ENCODE measurements around the gene G6PC3. TPM values are rescaled to one million over a fixed set of nuclear protein-coding genes. Genes with fewer than 3 reads are reported as not detected.
"Not testable (repeated sequence)": the region's sequence is repeated elsewhere in the genome, so short reads cannot be mapped to it uniquely, and the experiment has no call there.

G6PC3 gene
- total RNA-seq, 1 donor from 2014 or later = 51.2 TPM

DNA sequence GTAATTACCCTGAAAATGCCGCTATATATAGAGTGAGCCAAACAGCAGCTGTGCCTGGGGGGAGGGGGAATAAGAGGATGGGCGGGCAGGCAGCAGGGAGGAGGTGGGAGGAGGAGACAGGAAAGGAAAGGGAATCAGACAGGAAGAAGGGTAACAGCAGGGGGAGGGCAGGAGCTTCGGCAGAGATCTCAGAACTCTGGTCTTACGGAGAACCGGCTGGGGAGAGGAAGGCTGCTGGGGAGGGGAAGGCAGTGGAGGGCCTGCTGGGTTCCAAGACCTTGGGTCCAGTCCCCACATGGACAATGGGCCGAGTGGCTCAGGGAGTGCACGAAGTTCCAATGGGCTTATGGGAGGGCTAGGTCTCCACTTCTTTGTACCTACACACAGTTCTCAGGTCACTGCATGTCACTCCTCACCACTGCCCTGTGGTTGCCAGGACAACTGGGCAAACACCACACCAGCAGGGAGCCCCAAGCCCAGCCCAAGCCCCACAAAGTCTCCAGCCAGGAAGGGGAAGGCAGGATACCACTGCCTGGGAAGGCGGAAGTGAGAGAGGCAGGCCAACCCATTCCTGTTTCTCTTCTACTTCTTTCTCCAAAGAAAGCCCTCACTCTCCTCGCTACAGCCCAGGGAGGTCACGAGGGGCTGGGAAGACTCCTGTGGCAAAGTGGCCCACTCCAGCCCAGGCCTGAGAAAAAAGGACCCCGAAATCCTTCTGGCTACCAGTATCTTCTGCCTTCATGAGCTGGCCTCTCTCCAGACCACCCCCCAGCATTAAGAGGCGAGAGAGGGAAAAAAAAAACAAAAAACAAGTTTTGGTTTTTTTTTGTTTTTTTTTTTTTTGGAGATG lies 25.3 kb downstream of the G6PC3 start:
- TF ChIP-seq, protein P1, sequence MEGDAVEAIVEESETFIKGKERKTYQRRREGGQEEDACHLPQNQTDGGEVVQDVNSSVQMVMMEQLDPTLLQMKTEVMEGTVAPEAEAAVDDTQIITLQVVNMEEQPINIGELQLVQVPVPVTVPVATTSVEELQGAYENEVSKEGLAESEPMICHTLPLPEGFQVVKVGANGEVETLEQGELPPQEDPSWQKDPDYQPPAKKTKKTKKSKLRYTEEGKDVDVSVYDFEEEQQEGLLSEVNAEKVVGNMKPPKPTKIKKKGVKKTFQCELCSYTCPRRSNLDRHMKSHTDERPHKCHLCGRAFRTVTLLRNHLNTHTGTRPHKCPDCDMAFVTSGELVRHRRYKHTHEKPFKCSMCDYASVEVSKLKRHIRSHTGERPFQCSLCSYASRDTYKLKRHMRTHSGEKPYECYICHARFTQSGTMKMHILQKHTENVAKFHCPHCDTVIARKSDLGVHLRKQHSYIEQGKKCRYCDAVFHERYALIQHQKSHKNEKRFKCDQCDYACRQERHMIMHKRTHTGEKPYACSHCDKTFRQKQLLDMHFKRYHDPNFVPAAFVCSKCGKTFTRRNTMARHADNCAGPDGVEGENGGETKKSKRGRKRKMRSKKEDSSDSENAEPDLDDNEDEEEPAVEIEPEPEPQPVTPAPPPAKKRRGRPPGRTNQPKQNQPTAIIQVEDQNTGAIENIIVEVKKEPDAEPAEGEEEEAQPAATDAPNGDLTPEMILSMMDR (IDR thresholded peaks at IDR 0.05; ENCODE audit: partially characterized antibody, unreplicated experiment) = no peak
- Mint-ChIP-seq H3K36me3 (ENCODE audit: unreplicated experiment) (no peaks in the 10 kb centered on the region), H3K27ac (ENCODE audit: unreplicated experiment) (peak overlapping the region; percentile 91), H3K4me3 (ENCODE audit: unreplicated experiment) (peak overlapping the region; percentile 81), H3K9me3 (ENCODE audit: unreplicated experiment) (peaks cover 1% of the 10 kb centered on the region), H3K27me3 (ENCODE audit: unreplicated experiment) (peaks cover 13% of the 10 kb centered on the region), H3K4me1 (ENCODE audit: low read depth, unreplicated experiment) (peaks cover 12% of the 10 kb centered on the region)
- DNase-seq = peak; percentile 65

DNA sequence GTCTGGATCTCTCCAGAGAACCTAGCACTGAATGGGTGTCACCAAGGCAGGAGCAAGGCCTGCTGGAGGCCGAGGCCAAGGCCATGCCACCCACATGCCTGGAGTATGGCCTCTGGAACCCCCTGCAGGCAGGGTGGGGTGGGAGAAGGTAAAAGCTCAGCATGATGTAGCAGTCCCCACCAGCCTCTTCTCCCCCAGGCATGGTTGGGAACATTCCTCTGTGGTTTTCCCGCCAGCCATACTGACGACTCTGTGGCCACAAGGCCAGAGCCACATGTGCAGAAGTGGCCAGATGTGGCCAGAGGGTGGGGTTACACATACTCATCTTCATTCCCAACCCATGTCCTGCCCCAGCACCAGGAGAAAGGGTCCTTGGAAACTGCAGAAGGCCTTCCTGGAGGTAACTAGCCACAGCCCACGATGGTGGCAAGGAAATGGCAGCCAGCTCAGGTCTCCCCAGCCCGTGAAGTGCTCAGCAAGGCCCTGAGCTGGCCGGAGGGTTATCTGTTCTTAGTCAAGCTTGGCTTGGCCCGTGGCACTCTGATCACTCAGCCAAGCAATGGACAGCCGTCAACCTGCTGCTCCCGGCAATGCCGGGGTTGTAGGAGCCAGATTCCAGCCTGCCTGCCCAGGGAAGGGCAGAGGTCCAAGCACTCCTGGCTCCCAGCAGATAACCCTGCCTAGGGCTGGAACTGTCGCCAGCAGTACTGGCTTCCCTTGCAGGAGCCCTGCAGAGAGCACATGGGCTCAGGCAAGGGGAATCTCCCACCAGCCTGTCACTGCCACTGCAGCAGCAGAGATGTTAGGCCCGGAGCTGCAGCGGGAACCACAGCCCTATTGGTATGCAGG lies 26.8 kb downstream of the G6PC3 start:
- H3K9me3 Mint-ChIP-seq (ENCODE audit: unreplicated experiment) = peaks cover 1% of the 10 kb centered on the region
- H3K4me1 Mint-ChIP-seq (ENCODE audit: low read depth, unreplicated experiment) = peaks cover 12% of the 10 kb centered on the region
- peaks cover 9% of the 10 kb centered on the region for H3K27me3 Mint-ChIP-seq (ENCODE audit: unreplicated experiment)
- H3K4me3 Mint-ChIP-seq (ENCODE audit: unreplicated experiment) = no peak overlapping the region
- H3K27ac Mint-ChIP-seq (ENCODE audit: unreplicated experiment) = no peak overlapping the region
- no peaks in the 10 kb centered on the region for H3K36me3 Mint-ChIP-seq (ENCODE audit: unreplicated experiment)
- TF ChIP-seq, protein P1 (IDR thresholded peaks at IDR 0.05; ENCODE audit: partially characterized antibody, unreplicated experiment) = no peak
- DNase-seq = no peak

DNA sequence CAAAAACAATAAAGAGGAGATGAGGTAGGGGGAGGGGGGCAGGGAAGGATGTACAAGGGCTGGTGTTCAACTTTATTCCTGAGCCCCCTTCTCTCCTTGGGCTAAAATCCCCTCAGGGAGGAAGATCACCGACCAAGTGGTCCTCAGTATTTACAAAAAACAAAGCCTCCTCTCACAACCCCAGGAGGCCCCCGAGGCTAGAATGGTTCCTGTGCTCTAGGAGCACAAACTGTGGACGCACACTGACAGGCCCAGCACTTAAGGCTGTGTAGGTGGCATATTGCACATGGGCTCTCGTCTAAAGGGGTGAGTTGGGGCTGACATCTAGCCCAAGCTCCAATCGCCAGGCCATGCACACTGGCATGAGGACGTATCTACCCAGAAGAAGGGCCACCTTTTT lies 31.3 kb downstream of the G6PC3 start:
- not testable (repeated sequence) for H3K27ac Mint-ChIP-seq (ENCODE audit: unreplicated experiment); H3K4me3 Mint-ChIP-seq (ENCODE audit: unreplicated experiment)

DNA sequence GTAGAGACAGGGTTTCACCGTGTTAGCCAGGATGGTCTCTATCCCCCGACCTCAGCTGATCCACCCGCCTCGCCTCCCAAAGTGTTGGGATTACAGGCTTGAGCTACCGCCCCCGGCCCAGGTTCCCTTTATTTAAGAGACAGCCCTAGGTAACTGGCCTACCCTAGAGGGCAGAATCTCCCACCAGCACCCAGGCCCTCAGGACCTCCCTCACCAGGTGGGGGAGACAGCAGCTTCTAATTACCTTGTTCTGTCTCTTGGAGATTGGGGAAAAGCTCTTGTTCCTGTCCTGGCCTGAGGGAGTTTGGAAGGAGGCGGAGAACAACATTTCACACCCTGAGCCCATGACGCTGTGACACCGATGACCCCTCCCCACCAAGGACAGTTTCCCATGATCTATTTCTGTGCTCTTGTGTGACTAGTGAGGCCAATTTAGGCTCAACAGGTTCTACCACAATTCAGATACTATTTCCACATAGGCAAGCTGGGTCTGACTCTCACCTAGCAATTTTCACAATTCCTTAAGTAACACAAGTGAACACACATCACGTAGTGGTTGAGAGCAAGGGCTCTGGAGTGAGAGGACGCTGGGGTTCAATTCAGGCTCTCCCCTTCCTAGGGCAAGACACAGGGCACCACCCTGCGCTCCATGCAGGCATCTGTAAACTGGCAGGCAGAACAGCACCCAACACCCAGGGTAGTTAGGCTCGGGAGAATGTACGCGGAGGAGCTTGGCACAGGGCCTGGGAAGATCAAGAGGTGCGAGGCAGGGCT lies 32.5 kb downstream of the G6PC3 start:
- H3K4me1 Mint-ChIP-seq (ENCODE audit: low read depth, unreplicated experiment) = peaks cover 25% of the 10 kb centered on the region
- H3K9me3 Mint-ChIP-seq (ENCODE audit: unreplicated experiment) = peaks cover 9% of the 10 kb centered on the region
- peaks cover 11% of the 10 kb centered on the region for H3K27me3 Mint-ChIP-seq (ENCODE audit: unreplicated experiment)
- H3K4me3 Mint-ChIP-seq (ENCODE audit: unreplicated experiment) = peak overlapping the region; percentile 32
- DNase-seq = no peak
- H3K27ac Mint-ChIP-seq (ENCODE audit: unreplicated experiment) = peak overlapping the region; percentile 59
- TF ChIP-seq, protein P1 (IDR thresholded peaks at IDR 0.05; ENCODE audit: partially characterized antibody, unreplicated experiment) = no peak
- peaks cover 5% of the 10 kb centered on the region for H3K36me3 Mint-ChIP-seq (ENCODE audit: unreplicated experiment)

More for the DNA sequence above, 31.3 kb downstream of the G6PC3 start:
- H3K9me3 Mint-ChIP-seq (ENCODE audit: unreplicated experiment); H3K36me3 Mint-ChIP-seq (ENCODE audit: unreplicated experiment); H3K27me3 Mint-ChIP-seq (ENCODE audit: unreplicated experiment); DNase-seq: not testable (repeated sequence)
- peaks cover 20% of the 10 kb centered on the region for H3K4me1 Mint-ChIP-seq (ENCODE audit: low read depth, unreplicated experiment)

DNA sequence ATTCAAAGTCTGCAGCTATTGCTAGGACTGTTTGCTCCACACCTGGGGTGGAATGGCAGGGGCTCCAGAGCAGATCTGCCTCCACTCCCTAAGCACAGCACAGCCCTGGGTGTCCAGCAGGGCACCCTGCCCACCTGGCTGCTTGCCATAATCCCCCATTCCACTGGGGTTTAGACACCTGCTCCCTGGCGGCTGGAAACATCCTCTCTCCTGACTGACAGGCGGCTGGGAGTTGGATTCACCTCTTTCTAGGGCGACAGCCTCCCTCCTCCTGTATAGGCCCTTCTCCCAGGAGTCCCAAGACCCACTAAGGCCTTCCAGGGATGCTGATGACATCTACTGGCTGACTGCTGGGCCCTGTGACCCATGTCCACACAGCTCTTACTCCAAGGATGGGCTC lies 34.9 kb downstream of the G6PC3 start:
- H3K4me3 Mint-ChIP-seq (ENCODE audit: unreplicated experiment) = peak overlapping the region; percentile 65
- H3K36me3 Mint-ChIP-seq (ENCODE audit: unreplicated experiment) = peaks cover 5% of the 10 kb centered on the region
- TF ChIP-seq, protein P1 (IDR thresholded peaks at IDR 0.05; ENCODE audit: partially characterized antibody, unreplicated experiment) = no peak
- no peak for DNase-seq
- H3K9me3 Mint-ChIP-seq (ENCODE audit: unreplicated experiment) = peaks cover 16% of the 10 kb centered on the region
- H3K27ac Mint-ChIP-seq (ENCODE audit: unreplicated experiment) = peak overlapping the region; percentile 90
- H3K4me1 Mint-ChIP-seq (ENCODE audit: low read depth, unreplicated experiment) = peaks cover 37% of the 10 kb centered on the region
- peaks cover 18% of the 10 kb centered on the region for H3K27me3 Mint-ChIP-seq (ENCODE audit: unreplicated experiment)
